Nephron progenitor cell (in vitro differentiated cells): ENCODE measurements around the gene SPEM3.
"Not testable (repeated sequence)": the region's sequence is repeated elsewhere in the genome, so short reads cannot be mapped to it uniquely, and the experiment has no call there.

Experiments used
- DNase-seq: peaks from one replicate; pipeline ENCODE4 v3.0.0; 2021
- H3K27ac Mint-ChIP-seq: 2 replicates; pipeline ENCODE4 v1.8.0; 2021; ENCODE audit warnings: mild to moderate bottlenecking, moderate library complexity, mixed read lengths
- H3K27me3 Mint-ChIP-seq: 2 replicates; pipeline ENCODE4 v1.8.0; 2021; ENCODE audit warnings: mild to moderate bottlenecking, low read depth, mixed read lengths; ENCODE audit not compliant: poor library complexity
- H3K36me3 Mint-ChIP-seq: 2 replicates; pipeline ENCODE4 v1.8.0; 2021; ENCODE audit warnings: low read depth, mixed read lengths
- H3K4me1 Mint-ChIP-seq: 2 replicates; pipeline ENCODE4 v1.8.0; 2021; ENCODE audit warnings: mixed read lengths
- H3K4me3 Mint-ChIP-seq: 2 replicates; pipeline ENCODE4 v1.8.0; 2021; ENCODE audit warnings: mild to moderate bottlenecking, moderate library complexity, mixed read lengths
- H3K9me3 Mint-ChIP-seq: 2 replicates; pipeline ENCODE4 v1.8.0; 2021; ENCODE audit warnings: mild to moderate bottlenecking, moderate library complexity, mixed read lengths
- CTCF ChIP-seq: fragments of 200-600 bp; sonication (generic); IDR thresholded peaks from 2 replicates; pipeline ENCODE4 v1.5.0; 2021; ENCODE audit warnings: antibody characterized with exemption

The SPEM3 gene

DNA sequence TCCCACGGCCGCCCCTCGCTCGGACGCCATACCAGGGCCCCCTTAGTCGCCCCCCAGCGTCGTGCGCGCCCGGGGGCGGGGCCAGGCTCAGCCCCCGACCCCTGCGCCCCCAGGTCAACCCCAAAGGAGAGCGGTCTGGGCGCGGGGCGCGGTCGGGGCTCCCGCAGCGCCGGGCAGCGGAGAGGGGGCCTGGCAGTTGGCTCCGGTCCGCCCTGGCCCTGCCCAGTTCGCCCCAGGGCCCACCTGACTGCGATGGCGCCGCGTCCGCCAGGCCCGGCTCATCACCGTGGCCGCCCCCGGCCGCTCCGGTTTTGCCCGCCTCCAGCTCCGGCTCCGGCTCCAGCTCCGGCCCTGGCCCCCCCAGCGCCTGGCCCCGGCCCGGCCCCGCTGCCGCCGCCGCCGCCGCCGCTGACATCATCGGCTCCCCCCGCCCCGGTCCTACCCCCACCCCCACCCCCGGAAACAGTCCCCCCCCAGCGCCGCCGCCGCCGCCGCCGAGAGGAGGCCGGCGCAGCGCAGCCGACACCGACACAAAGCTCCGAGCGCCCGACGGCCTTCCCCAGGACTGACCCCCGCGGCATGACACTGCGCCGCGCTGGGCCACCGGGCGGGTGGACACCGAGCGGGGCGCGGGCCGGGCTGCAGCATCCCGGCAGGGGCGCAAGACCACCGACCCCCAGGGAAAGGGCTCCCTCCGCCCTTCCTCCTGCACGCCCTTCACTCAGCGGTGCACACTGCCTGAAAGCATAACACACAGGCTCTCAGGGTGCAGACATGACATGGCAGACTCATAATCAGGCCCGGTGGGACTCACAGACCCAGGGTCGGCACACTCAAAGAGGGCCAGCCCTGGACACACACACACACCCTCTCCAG lies 50.8 kb downstream of the SPEM3 start, which contains the start of gene ZBTB4:
ZBTB4 (minus strand) TSS at position 419 of the 876 bp plus-strand sequence. CDS start 12,830 bp downstream, outside the sequence.
- peak within 1 kb of the TSS; percentile 97 for H3K27ac Mint-ChIP-seq
- peaks cover 3% of the 10 kb centered on the region for H3K27me3 Mint-ChIP-seq
- peak within 1 kb of the TSS; percentile 93 for H3K4me3 Mint-ChIP-seq
- no peak for TF ChIP-seq CTCF
- H3K4me1 Mint-ChIP-seq = peaks cover 74% of the 10 kb centered on the region
- H3K9me3 Mint-ChIP-seq = no peaks in the 10 kb centered on the region
- peak; percentile 64 for DNase-seq
- H3K36me3 Mint-ChIP-seq = no peaks in the 10 kb centered on the region

GRCh38 chr17:7480089-7480384 lies 51.4 kb downstream of the SPEM3 start:
- H3K27ac Mint-ChIP-seq = peak overlapping the region; percentile 97
- H3K4me1 Mint-ChIP-seq = peaks cover 79% of the 10 kb centered on the region
- no peaks in the 10 kb centered on the region for H3K9me3 Mint-ChIP-seq
- peak overlapping the region; percentile 93 for H3K4me3 Mint-ChIP-seq
- no peak for TF ChIP-seq CTCF
- H3K36me3 Mint-ChIP-seq = no peaks in the 10 kb centered on the region
- no peak for DNase-seq
- H3K27me3 Mint-ChIP-seq = peaks cover 3% of the 10 kb centered on the region

- H3K36me3 Mint-ChIP-seq, H3K9me3 Mint-ChIP-seq, DNase-seq, H3K27me3 Mint-ChIP-seq: not testable (repeated sequence)
- Mint-ChIP-seq H3K4me3 (peak within 1 kb of the TSS; percentile 99), H3K27ac (peak within 1 kb of the TSS; percentile 97), H3K4me1 (peaks cover 85% of the 10 kb centered on the region)
Observed at GRCh38 chr17:7481275-7481674, 52.6 kb downstream of the SPEM3 start, which contains the start of gene SLC35G6. SLC35G6 (plus strand) TSS chr17:7481446; CDS start chr17:7481517, 71 bp downstream.

- H3K27me3 Mint-ChIP-seq, H3K9me3 Mint-ChIP-seq, DNase-seq: not testable (repeated sequence)
- H3K36me3 Mint-ChIP-seq = peaks cover 12% of the 10 kb centered on the region
- H3K4me1 Mint-ChIP-seq = peaks cover 85% of the 10 kb centered on the region
- H3K4me3 Mint-ChIP-seq = peak overlapping the region; percentile 99
- peak overlapping the region; percentile 100 for H3K27ac Mint-ChIP-seq
Observed at GRCh38 chr17:7481842-7482741, 53.4 kb downstream of the SPEM3 start.
